HG03175 (cell line): ENCODE results near the gene MTHFR.

ENCODE experiments used
- ATAC-seq: cut with Tn5 transposase; IDR thresholded peaks from one replicate; pipeline ENCODE4 v1.9.1; 2021; ENCODE audit warnings: mild to moderate bottlenecking, moderate library complexity; ENCODE audit not compliant: unreplicated experiment

Gene MTHFR

DNA sequence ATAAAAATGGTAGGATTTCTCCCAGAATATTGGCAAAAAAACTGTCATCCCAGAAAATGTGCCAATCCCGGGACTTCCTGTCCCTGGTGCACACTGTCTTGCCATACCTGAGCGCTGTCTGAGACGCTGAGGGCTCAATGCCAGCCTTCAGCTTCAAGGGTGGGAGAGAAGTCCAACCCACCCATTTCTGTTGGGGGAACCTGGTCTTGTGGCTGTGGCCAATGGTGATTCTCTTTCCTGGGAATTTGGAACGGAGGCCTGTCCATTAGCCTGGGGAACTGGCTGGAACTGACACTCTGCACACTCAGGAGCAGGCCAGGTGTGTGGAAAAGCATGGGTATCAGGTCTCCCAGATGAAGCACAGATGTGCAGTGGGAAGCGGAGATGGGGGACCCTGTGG is 6.7 kb downstream of the MTHFR start:
- ATAC-seq: no peak

DNA sequence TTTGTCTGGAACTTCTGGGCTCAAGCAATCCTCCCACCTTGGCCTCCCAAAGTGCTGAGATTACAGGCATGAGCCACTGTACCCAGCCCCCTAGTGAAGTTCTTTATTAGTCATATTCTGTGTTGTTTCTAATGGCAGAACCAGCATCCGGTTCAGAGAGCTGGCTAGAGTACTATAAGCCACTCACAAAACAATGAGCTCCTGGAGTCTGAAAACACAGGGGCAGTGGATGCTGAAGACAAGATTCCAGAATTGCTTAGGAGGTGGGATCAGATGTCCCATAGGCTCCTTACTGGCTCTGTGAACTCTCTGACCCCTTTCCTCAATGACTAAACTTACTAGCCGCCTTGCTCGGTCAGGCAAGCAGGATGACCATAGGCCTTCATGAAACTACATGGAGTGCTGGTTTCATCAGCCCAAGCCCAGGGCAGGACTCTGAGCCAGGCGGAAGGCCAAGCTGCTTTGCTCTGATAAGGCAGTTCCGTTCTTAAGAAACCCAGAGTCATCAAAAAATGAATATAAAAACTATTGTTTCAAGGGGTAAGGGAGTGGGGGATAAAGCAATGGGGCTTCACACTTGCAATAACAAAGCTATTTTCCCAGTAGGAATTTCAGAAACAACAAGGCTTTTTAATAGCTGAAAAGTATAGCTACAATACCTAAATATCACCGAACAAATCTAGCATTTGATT is 8.1 kb downstream of the MTHFR start:
- no peak for ATAC-seq

DNA sequence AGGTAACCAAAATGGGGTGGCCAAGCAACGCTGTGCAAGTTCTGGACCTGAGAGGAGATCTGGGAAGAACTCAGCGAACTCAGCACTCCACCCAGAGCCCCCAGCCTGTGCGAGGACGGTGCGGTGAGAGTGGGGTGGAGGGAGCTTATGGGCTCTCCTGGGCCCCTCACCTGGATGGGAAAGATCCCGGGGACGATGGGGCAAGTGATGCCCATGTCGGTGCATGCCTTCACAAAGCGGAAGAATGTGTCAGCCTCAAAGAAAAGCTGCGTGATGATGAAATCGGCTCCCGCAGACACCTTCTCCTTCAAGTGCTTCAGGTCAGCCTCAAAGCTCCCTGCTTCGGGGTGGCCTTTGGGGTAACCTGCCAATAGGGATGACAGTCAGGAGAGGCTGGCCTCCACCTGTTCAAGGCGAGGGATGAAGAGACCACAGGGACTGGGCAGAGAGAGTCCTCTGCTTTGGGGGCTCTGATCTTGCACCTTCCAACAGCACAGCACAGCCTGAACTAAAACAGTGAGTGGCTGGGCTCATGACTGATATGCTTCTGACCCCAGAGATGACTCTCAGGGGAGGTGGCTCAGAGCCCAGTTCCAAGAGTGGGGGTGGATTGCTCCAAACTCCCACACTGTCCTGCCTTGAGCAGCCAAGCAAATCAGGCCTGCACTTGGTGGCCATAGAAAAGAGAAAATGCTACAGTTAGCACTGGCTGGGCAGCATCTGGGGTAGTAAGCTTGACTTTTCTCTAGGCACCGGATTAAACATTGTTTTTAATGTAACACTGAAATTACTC is 9.5 kb downstream of the MTHFR start:
- no peak for ATAC-seq

DNA sequence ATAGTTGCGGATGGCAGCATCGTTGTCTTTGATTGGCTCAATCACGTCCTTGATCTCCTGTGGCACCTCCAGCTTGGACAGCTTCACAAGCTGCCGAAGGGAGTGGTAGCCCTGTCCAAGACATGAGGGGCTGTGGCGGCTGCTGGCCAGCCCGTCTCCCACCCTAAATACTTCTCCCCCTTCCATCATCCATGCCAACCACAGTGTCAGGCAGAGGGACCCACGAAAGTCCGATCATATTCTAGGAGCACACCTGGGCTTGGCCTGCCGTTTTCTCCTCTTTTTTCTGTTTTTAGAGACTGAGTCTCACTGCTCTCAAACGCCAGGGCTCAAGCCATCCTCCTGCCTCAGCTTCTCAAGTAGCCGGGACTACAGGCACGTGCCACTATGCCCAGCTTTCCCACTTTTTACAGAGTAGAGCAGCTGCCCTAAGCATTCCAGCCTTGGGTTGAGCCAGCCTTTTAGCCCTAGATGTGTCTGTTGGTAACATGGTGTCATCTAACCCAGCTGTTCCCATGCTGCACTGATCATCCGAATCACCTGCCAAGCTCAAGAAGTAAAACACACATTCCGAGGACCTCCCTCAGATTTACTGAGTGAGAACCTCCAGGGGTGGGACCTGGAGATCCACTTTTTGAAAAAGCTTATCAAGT is 10.4 kb downstream of the MTHFR start:
- ATAC-seq: no peak

DNA sequence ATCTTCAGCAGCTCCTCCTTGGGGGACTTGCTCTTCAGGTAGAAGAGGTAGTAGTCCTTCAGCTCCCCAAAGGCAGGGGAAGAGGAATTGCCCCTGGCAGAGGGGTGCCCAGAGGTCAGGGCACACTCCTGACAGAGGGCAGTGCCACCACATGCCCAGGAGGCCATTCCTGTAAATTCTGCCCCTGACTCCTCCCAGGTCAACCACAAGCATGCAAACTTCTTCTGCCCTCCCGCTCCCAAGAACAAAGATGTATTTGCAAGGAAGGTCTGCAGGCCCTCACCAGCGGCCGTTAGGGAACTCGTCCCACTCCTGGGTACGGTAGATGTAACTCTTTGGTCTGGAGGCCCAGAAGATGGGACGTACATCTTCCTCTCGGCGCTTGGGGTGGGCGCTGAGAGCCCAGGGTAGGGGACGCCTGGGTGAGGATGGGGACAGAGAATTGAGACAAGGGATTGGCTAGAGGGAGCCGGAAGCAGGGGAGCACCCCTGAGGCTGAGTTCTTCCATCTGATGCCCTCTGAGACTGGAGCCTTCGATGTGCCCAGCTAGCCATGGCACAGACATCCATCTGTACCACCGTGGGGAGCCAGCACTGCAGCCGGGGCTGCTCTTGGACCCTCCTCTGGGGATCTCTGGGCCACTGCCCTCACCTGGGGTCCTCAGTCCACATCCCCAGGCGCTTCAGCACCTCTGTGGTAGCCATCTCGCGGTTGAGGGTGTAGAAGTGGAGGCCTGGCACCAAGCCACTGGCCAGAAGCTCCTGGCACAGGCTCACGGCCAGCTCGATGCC is 11.1 kb downstream of the MTHFR start:
- ATAC-seq: no peak

DNA sequence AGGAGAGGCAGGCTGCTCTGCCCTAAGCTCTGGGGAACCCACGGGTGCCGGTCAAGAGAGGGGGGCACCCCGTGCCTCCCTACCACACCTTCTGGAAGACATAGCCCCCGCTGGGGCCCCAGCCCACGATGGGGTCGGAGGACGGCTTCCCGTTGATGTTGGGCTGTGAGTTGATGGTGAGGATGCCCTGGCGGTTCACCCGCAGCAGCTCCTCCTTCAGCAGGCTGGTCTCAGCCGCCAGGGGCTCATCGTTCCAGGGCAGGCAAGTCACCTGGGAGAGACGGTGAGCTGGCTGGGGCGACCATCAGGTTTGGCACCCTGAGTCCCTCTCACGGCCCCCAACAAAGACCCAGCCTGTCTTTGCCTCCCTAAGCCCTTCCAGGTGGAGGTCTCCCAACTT is 11.9 kb downstream of the MTHFR start:
- no peak for ATAC-seq

DNA sequence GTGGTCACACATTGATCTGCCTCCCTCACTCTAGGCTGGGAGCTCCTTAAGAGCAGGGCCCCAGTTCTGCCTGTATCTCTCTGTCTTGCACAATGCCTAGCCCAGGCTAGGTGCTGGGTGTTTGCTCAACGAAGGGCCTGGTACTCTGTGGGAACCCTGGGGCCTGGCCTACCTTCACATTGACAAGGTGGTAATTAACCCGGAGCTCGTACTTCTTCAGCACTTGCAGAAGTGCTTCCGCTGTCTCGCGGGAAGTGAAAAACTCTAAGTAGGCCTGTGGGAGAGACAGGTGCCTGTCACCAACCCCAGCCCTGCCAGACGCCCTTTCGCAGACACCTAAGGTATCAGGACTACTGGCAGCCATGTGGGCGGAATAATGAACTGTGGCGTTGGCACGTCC is 13.7 kb downstream of the MTHFR start:
- ATAC-seq: no peak

DNA sequence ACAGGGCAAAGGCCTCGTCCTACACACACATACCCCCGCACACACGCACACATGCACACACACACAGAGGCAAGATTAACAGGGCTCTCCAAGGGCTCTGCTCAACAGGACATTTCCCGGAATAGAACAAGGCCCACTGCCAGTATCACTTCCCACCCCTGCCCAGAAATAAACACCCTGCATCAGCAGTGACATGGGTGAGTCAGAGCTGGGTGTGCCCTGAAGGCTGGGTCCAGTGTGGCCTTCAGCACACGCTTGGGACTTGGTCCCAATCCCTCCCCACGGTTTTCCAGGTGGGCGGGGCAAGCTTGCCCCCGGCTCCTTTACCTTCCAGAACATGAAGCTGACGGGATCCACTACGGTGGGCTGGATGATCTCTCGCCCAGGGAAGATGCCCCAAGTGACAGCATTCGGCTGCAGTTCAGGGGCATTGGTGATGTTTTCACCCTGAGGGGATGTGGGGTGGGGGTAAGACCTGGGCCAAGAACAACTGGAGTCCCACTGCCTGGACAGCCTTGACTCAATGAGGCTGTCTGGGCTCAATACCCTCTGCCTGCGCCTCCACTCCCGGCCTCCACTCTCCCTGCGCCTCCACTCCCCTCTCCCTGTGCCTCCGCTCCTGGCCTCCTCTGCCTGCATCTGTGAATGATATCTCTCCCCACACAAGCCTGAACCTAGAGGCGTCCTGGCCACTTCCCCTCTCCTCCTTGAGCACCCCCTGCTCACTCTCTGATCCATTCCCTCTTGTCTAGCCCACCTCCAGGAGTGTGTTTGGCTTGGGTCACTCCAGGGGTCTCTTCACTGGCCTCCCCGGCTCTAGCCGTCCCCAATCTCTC is 14.7 kb downstream of the MTHFR start:
- no peak for ATAC-seq

DNA sequence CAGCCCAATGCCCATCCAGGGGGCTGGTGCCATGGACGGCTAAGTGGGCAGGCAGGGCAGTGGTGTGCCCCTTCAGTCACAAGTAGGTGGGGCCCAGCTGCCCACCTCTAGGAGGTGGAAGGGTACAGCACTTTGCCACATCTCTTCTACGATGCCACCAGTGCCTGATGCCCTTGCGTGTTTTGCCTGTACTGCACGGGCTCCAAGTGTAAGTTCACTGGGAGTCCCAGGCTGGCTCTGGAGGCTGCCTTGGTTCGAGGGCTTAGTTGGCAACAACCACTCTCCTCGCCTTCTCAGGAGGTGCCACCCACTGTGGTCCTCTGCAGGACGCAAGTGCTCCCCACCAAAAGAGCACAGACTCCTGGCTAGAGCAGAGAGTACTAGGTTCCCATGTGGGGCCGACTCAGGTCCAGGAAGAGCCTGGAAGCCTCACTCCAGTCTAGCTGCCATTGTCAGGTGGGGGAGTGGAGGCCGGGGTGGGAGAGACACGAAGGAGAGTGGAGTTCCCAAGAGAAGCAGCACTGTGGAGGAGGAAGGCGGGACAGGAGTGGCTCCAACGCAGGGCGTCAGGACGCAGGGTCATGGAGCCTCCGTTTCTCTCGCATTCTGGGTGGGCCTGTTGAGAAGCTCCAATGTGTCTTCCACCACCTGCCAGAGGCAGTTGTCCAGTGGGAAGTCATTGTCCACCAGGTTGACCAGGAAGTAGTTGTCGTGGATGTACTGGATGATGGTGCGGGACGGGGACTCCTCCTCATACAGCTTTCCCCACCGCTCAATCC is 15.5 kb downstream of the MTHFR start:
- ATAC-seq: no peak

DNA sequence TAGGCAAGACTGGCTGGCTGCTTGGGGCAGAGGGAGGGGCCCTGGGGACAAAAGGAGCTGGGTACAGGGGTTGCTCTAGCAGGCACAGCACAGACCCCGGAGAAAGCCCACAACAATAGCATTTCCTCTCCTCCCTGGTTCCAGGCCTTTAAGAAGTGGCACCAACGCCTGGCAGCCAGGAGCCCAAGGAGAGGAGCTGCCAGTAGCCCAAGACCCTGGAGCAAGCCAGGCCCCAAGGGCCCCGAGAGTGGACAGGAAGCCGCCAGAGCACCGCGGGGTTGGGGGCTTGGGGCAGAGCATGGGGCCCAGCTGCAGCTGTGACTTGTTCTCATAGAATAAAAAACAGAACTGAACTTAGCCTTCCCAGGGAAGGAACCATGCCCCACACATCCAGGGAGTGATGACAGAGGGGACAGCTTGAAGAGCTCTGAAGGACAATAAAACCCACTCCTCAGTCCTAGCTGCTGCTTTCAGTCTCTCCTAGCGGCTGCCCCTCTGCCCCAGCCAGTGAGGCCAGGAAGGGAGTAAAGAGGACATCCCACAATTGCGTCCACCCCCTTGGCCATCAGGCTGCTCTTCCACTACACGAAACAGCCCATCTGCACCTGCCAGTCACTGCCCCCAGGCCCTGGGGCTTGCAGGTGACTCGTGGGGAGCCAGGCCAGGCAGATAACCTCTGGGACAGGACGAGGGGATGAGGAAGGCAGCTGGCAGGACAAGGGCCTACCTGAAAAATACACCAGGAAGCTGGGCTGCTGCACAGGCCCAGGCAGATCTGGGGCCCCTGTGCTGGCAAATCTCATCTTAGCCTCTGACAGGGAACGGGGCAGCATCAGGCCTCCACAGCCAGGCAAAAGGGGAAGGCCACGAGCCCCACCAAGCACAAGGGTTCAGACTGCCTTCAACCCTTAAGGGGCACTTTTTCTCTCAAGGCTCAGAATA is 16.4 kb downstream of the MTHFR start:
- ATAC-seq: no peak

DNA sequence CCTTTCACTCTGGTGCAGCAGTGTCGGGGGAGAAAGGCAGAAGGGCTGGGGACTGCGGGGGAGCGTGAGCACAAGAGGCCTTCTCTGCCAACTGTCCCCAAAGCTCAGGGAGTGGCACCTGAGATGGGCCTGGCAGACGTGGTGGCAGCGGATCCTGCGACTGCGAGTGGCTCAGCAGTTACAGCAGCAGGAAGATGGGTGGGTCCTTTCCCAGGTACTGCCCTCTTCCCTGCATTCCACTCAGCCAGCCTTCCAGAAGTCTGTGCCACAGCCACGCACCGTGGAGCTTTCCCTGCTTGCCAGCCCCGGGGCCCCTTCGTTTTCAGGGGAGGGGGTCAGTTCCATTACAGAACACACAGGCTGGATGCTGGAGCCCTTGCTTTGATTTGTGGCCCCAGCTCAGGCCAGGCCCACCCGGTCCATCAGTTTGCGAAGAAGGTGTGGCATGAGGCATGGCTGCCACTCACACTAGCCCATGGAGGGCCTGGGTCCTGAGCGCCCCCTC is 17.2 kb downstream of the MTHFR start:
- no peak for ATAC-seq

DNA sequence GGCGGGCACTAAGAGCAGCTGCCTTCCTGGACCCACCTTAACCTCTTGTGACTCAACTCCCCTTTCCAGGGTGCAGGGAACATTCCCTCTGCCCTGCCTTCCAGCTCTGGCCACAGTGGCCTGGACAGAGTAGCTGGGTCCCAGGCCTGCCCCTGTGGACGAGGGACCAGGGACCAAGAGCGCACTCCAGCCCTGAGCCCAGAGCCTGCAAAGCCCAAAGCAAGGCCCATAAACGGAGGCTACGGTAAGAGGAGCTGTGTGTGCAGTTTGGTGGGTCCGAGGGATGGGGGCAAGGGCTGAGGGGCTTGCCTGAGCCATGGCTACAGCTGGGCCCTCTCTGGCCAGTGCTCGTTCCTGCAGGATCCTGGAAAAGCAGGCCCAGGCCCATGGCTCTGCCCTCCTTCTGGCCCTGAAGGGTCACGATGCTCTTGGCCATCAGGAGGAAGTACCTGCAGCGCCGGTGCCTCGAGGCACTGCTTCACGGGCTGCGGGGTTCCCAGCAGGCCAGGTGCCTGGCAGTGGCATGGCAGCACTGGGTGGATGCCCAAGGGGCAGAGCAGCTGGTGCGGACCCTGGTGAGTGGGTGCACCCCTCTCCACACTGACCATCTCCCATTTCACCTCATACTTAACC is 17.8 kb downstream of the MTHFR start:
- ATAC-seq: no peak

DNA sequence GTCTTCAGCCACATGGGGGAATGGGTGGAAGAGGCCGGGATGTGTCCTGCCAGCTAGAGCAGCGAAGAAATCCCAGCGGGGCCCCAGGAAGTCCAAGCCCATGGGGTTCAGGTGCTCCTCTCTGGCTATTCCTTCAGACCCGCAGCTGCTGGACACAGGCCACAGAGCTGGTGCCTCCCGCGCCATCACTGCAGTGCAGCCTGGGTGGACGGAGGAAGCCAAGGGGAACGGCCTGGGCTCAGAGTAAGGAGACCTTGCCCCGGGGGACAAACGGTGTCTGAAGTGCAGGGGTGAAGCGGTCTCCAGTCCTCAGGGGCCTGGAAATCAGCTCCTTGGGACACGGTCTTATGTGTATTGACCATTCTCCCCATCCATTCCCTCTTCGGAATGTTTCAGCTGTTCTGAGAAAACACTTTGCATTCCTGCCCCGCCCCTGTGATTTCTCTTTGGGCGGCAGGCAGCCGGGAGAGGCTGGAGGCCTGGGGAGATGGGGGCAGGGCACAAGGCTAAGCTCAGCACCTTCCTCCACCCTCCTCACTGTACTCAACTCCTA is 18.4 kb downstream of the MTHFR start:
- ATAC-seq: no peak

DNA sequence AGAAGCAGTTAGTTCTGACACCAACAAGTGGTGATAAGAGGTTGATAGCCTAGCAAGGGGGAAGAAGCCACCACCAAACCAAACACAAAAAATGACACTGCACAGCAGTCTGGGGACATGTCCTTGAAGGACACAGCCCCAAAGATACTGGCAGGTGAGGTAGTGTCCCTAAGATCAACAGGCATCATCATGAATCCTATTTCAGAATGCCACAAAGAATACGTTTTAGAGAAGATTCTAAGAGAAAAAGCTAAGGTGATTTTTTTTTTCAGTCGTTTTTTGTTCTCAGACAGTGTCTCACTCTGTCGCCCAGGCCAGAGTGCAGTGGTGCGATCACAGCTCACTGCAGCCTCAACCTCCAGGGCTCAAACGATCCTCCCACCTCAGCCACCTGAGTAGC is 19.6 kb downstream of the MTHFR start:
- no peak for ATAC-seq

DNA sequence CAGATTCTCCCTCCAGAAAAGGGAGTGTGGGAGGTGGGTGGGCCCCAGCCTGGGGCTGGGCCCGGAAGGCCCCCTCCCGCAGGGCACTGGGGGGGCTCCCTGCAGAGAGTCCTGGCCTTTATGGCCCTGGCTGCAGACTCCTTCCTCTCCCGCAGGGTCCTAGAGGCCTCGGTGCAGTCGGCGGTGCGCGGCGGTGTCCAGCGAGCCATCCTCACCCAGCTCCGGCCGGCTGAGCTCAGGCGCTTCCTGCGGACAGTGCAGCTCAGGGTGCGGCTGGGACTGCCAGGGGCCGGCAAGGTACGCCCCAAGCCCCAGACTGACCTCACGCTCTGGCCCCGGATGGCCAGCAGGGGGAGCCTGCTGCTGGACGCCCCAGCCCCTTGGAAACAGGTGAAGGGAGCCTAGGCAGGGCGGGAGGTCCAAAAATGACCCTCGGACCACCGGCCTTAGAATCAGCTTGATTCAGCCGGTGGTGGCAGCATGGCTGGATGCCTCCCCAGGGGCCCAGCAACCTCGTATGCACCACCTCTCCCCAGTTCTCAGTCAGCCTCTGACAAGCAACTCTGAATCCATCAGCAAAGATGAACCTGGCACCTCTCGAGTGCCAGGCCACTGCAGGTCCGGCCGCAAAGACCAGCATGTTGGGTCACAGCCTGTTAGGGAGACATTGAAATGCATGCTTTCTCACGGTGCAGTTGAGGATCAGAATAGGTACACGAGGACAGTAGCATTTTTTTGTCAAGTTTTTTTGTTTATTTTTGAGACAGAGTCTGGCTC is 20.6 kb downstream of the MTHFR start:
- ATAC-seq: no peak

DNA sequence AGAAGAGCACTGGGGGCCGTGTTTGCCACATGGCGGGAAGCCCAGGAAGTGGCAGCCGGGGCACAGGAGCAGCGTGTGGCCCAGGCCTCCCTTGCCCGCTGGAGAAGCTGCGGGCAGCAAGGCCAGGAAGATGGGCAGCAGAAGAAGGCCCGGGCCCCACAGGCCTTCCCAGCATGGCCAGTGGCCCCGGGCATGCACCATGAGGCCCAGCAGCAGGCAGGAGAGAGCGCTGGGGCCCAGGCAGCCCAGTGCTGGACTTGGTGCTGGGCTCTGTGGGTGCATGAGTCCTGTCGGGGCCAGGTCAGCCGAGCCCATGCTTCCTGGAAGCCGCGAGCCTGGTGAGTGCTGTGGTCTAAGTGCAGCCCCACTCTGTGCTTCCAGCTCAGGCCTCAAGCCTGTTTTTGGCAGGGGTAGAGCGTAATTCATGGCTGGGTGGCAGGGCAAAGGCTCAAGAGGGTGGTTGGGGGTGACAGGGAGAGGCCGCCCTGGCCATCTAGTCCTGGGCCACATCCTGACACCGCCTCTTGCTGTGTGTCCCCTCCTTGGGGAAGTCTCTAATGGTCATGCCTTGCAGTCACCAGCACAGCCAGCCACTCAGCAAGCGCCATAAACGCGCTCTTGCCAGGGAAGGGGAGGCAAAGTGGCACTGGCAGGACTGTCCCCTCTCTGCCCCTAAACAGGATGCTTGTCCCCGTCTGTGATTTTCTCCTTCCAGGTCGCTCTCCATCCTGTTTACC is 21.3 kb downstream of the MTHFR start:
- ATAC-seq: no peak
